Brain microvascular endothelial cell (primary cell): ENCODE results near the gene MEIKIN.

Experiments used
- DNase-seq: peaks from one replicate; pipeline ENCODE4 v3.0.0-alpha.2; 2020
- H3K27ac ChIP-seq: fragments of 250-450 bp; sonication (Bioruptor Pico); 2 replicates; pipeline ENCODE4 v1.5.1; 2020; ENCODE audit warnings: mild to moderate bottlenecking, moderate library complexity
- H3K27me3 ChIP-seq: fragments of 250-450 bp; sonication (Bioruptor Pico); replicated peaks from 2 replicates; pipeline ENCODE4 v1.5.1; 2020; ENCODE audit warnings: mild to moderate bottlenecking
- H3K36me3 ChIP-seq: fragments of 250-450 bp; sonication (Bioruptor Pico); replicated peaks from 2 replicates; pipeline ENCODE4 v1.5.1; 2020; ENCODE audit warnings: mild to moderate bottlenecking
- H3K4me3 ChIP-seq: 2 replicates; pipeline ENCODE4 v1.5.1; 2011; ENCODE audit warnings: low read depth, mild to moderate bottlenecking, control low read depth, low read length, moderate library complexity
- in situ Hi-C: cut with HindIII; loops from 2 replicates; pipeline ENCODE4 v1.10.0; 2017; ENCODE audit warnings: low sequenced_read_pairs, low pct_ligation_motif_present
- TF ChIP-seq, protein P1 (sequence below): IDR thresholded peaks from 2 replicates; pipeline ENCODE4 v1.5.1; 2011; ENCODE audit warnings: low read depth, mild to moderate bottlenecking, moderate library complexity, low read length, control low read depth, inconsistent platforms; ENCODE audit errors: missing control alignments

Gene MEIKIN

GRCh38 chr5:131776450-131776849, 169.0 kb downstream of the MEIKIN start:
- TF ChIP-seq, protein P1, sequence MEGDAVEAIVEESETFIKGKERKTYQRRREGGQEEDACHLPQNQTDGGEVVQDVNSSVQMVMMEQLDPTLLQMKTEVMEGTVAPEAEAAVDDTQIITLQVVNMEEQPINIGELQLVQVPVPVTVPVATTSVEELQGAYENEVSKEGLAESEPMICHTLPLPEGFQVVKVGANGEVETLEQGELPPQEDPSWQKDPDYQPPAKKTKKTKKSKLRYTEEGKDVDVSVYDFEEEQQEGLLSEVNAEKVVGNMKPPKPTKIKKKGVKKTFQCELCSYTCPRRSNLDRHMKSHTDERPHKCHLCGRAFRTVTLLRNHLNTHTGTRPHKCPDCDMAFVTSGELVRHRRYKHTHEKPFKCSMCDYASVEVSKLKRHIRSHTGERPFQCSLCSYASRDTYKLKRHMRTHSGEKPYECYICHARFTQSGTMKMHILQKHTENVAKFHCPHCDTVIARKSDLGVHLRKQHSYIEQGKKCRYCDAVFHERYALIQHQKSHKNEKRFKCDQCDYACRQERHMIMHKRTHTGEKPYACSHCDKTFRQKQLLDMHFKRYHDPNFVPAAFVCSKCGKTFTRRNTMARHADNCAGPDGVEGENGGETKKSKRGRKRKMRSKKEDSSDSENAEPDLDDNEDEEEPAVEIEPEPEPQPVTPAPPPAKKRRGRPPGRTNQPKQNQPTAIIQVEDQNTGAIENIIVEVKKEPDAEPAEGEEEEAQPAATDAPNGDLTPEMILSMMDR: no peak
- in situ Hi-C loops: no loop called here
- no peak overlapping the region for H3K27ac ChIP-seq

GRCh38 chr5:131774652-131775367, 170.7 kb downstream of the MEIKIN start:
- Histone ChIP-seq H3K27ac (no peak overlapping the region), H3K36me3 (no peaks in the 10 kb centered on the region), H3K27me3 (no peaks in the 10 kb centered on the region), H3K4me3 (no peak overlapping the region)
- TF ChIP-seq, protein P1: no peak
- in situ Hi-C loops: no loop called here
- no peak for DNase-seq

More at GRCh38 chr5:131776450-131776849, 169.0 kb downstream of the MEIKIN start:
- DNase-seq: no peak
- Histone ChIP-seq H3K36me3 (no peaks in the 10 kb centered on the region), H3K27me3 (no peaks in the 10 kb centered on the region), H3K4me3 (no peak overlapping the region)

DNA sequence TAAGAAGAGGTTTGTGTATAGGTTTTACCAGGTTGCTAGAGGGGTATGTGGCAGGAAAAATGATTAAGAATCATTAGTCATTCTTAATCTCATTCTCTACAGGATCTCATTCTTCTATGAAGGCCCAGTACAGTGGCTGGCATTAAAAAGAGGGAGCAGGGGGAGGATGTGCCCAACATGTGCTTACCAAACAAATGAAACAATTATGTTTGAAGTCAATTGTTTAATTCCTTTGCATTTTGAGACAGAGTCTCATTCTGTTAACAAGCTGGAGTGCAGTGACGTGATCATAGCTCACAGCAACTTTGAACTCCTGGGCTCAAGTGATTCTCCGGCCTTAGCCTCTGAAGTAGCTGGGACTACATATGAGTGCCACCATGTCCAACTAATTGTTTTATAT, 171.7 kb downstream of the MEIKIN start:
- Histone ChIP-seq H3K27ac (no peak overlapping the region), H3K36me3 (no peaks in the 10 kb centered on the region), H3K27me3 (no peaks in the 10 kb centered on the region), H3K4me3 (no peak overlapping the region)
- DNase-seq: no peak
- TF ChIP-seq, protein P1: no peak
- in situ Hi-C loops: no loop called here

DNA sequence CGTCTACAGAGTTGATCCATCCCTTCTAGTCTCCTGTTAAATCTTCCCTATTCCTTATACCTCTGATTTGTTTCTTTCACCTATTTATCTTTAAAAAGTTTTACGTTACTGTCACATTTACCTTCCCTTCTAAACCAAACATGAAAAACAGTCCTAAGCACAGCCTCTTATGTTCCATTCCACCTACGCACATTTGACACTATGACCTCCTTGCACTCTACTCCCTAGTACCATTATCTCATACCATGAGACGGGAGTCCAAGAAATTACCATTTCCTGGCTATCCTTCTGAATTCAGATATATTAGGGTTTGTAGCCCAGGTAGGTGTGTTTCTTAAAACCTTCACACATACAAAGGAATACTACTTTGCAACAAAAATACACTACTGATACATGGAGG, 173.8 kb downstream of the MEIKIN start:
- in situ Hi-C loops: no loop called here
- H3K36me3 ChIP-seq: no peaks in the 10 kb centered on the region
- H3K27ac ChIP-seq: no peak overlapping the region
- TF ChIP-seq, protein P1: no peak
- H3K4me3 ChIP-seq: no peak overlapping the region
- H3K27me3 ChIP-seq: no peaks in the 10 kb centered on the region
- no peak for DNase-seq

GRCh38 chr5:131769961-131770360, 175.5 kb downstream of the MEIKIN start:
- H3K27ac ChIP-seq: no peak overlapping the region
- H3K27me3 ChIP-seq: no peaks in the 10 kb centered on the region
- TF ChIP-seq, protein P1: no peak
- in situ Hi-C loops: no loop called here
- no peak overlapping the region for H3K4me3 ChIP-seq
- no peaks in the 10 kb centered on the region for H3K36me3 ChIP-seq
- DNase-seq: no peak

DNA sequence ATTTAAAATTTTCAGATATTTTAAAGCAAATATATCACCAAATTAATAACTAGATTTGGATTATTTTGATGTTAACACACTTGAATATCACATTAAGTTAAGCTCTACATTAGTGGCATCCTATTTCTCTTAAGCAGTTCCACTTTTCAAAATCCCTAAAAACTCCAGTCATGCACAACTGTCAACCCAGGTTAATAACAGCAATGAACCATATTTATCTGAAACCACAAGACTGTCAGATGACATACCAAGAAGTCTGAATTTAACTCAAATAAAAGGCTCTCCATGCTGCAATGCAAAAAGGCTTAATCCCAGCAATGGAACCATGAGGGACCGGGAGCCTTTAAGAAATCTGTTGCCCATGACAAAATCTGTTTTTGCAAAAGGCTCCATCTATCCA, 176.1 kb downstream of the MEIKIN start:
- Histone ChIP-seq H3K4me3 (no peak overlapping the region), H3K27ac (no peak overlapping the region), H3K27me3 (no peaks in the 10 kb centered on the region), H3K36me3 (no peaks in the 10 kb centered on the region)
- in situ Hi-C loops: no loop called here
- DNase-seq: no peak
- TF ChIP-seq, protein P1: no peak
